ENCODE data around the gene LRBA.
"Not testable (repeated sequence)": the region's sequence is repeated elsewhere in the genome, so short reads cannot be mapped to it uniquely, and the experiment has no call there.

Gene LRBA

DNA sequence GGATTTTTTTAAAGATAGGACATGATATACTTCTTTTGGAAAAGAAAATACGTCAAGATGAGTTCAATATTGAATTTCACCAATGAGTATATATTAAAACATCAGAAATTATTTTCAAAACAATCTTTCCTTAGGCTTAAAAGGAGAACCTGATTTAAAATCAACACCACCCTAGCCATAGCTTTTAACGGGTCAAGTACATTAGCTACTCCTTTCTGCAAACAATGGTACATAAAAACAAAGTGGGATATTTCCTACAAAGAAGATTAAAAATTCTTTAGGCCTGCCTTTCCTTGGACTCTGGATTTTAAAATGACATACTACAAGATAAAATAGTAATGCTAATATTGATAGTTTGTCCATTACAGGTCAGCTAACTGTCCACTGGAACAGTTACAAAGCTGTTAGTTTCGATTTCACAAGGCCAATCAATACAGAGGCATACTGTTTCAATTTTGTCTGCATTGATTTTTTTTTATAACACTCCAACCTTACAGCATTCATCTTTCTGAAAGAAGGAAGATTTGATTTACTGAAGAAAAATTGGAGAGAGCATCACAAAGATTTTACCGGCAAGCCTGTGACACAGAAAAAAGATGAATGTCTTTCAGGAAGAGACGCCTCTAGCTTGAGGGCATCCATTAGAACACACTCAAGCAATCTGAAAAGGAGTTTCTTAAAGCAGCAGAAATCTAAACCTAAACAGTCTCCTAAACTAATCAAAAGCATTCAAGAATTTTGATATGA, 335.9 kb downstream of the LRBA start:
- DNase-seq (ENCODE audit: low read depth in 2 of 2, low spot score in 1 of 2): no peak

DNA sequence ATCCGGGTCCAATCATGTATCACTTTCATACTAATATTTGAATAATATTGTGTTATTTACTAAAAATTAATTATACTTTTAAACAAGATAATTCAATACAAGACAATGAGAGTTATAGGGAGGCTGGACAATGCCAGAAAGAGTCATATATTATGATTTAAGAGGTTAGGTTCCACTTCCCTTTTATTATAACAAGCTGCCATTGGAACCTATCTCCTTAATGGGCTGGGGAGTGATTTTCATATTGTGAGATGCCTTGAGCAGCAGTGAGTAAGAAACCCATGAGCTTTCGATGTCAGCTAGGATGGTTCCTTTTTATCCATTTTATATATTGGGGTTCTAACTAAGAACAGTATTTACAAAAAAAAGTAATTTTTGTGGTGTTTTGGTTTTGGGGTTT, 341.3 kb downstream of the LRBA start:
- DNase-seq (ENCODE audit: low read depth in 2 of 2, low spot score in 1 of 2): no peak

DNA sequence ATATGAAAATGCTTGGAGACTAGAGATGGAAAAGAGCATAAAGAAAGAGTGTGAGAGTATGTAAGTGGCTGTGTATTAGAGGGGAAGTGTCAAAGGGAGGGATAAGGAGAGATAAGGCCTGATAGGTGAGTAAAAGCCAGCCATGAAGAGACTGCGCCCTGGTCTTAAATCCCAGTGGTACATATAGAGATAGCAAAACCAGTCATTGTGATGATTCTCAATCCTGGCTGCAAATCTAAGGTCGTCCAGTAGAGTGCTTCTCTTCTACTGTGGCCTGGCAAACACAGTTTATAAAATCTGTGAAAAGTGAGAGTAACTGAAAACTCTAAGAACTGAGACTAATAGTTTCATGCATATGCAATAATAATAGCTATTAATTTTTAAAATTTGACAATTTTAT, 346.3 kb downstream of the LRBA start:
- no peak for DNase-seq (ENCODE audit: low read depth in 2 of 2, low spot score in 1 of 2)

DNA sequence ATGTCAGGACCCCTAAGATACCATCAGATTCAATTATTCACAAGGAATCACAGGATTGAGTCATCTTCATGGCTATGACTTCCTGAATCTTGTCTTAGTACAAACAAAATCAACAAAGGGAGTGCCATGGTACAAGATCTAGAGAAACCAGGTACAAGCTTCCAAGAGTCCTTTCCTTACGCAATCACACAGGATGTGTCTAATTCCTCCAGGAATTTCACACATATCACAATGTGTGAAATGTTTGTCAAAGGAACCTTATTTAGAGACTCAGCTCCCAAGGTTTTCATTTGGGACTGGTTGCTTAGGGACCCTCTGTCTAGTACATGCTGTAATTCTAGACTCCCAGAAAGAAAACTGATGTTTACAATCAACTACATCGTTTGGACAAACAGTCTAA, 350.1 kb downstream of the LRBA start:
- DNase-seq (ENCODE audit: low read depth in 2 of 2, low spot score in 1 of 2): no peak

DNA sequence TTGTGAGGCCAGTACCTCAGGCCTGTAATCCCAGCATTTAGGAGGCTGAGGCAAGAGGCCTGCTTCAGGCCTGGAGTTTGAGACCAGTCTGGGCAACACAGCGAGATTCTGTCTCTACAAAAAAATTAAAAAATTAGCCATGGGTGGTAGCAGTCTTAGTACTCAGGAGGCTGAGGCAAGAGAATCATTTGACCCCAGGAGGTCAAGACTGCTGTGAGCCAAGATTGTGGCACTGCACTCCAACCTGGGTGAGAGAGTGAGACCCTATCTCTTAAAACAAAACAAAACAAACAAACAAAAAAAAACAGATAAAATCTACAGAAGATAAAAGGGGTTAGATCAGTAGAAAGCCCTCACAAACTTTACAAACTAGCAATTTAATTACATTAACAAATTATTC, 352.4 kb downstream of the LRBA start:
- DNase-seq (ENCODE audit: low read depth in 2 of 2, low spot score in 1 of 2): no peak

- not testable (repeated sequence) for DNase-seq (ENCODE audit: low read depth in 2 of 2, low spot score in 1 of 2)
These were observed 353.5 kb downstream of the LRBA start for GRCh38 chr4:150661551-150661950.

DNA sequence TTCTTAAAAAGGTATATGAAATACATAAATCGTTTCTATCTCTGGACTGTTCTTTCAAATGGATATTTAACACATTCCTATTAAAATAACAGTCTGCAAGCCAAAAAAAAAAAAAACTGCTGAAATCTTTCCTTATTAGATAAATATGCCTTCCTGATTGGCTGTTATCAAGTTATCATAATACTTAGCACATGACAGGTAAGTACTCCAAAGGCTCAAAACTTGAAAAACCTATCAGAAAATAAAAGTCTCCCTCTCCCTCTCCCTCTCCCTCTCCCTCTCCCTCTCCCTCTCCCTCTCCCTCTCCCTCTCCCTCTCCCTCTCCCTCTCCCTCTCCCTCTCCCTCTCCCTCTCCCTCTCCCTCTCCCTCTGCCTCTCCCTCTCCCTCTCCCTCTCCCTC, 356.8 kb downstream of the LRBA start:
- not testable (repeated sequence) for DNase-seq (ENCODE audit: low read depth in 2 of 2, low spot score in 1 of 2)

- no peak for DNase-seq (ENCODE audit: low read depth in 2 of 2, low spot score in 1 of 2)
These were observed 358.2 kb downstream of the LRBA start for GRCh38 chr4:150656891-150657290.

- no peak for DNase-seq (ENCODE audit: low read depth in 2 of 2, low spot score in 1 of 2)
These were observed 364.3 kb downstream of the LRBA start for GRCh38 chr4:150650751-150651150.

GRCh38 chr4:150648123-150648522, 367.0 kb downstream of the LRBA start:
- no peak for DNase-seq (ENCODE audit: low read depth in 2 of 2, low spot score in 1 of 2)

GRCh38 chr4:150647008-150647407, 368.1 kb downstream of the LRBA start:
- no peak for DNase-seq (ENCODE audit: low read depth in 2 of 2, low spot score in 1 of 2)

DNA sequence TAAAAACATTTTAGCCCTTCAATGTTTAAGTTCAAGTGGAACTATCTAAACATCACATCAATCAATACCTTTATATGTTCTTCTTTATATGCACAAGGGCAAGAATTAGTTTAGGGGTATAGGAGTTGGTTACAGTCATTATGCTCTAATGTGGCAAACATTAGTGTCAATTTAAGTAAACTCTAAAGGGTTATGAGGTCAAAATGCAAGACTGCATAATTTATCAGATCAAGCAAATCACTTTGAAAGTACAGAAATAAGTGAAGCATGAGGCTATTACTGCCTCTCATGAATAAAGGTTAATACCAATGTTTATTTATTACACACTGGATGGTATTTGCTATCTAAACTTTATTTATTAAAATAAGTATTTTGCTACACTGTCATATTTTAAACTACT, 373.5 kb downstream of the LRBA start:
- DNase-seq (ENCODE audit: low read depth in 2 of 2, low spot score in 1 of 2): no peak

GRCh38 chr4:150632639-150633038, 382.4 kb downstream of the LRBA start:
- no peak for DNase-seq (ENCODE audit: low read depth in 2 of 2, low spot score in 1 of 2)

GRCh38 chr4:150628073-150628472, 387.0 kb downstream of the LRBA start:
- DNase-seq (ENCODE audit: low read depth in 2 of 2, low spot score in 1 of 2): no peak

- no peak for DNase-seq (ENCODE audit: low read depth in 2 of 2, low spot score in 1 of 2)
These were observed 390.1 kb downstream of the LRBA start for GRCh38 chr4:150625033-150625432.

- no peak for DNase-seq (ENCODE audit: low read depth in 2 of 2, low spot score in 1 of 2)
These were observed 391.0 kb downstream of the LRBA start for GRCh38 chr4:150624055-150624454.

- no peak for DNase-seq (ENCODE audit: low read depth in 2 of 2, low spot score in 1 of 2)
These were observed 396.0 kb downstream of the LRBA start for GRCh38 chr4:150619042-150619441.

DNA sequence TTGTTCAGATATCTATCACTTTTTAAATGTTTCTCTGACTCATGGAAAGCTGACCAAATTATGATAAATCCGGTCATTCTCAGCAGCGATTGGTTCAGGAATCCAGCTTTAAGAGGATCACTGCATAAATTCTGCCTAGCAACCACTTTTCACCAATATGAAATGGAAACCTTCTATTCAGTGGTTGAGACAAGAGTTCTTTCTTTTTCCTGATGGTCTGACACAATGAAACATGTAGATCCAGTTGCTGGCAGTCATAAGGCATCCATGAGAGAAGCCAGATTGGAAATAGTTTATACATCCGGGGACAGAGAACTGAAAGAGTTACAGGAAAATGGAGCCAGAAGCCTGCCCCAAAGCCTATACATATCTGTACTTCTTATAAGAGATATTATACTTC, 406.0 kb downstream of the LRBA start:
- DNase-seq (ENCODE audit: low read depth in 2 of 2, low spot score in 1 of 2): no peak

GRCh38 chr4:150600812-150601445, 414.2 kb downstream of the LRBA start:
- no peak for DNase-seq (ENCODE audit: low read depth in 2 of 2, low spot score in 1 of 2)

- DNase-seq (ENCODE audit: low read depth in 2 of 2, low spot score in 1 of 2): no peak
These were observed 415.5 kb downstream of the LRBA start for GRCh38 chr4:150599547-150599946.

- DNase-seq (ENCODE audit: low read depth in 2 of 2, low spot score in 1 of 2): no peak
These were observed 416.2 kb downstream of the LRBA start for GRCh38 chr4:150598909-150599308.

- no peak for DNase-seq (ENCODE audit: low read depth in 2 of 2, low spot score in 1 of 2)
These were observed 421.1 kb downstream of the LRBA start for GRCh38 chr4:150593996-150594395.

- DNase-seq (ENCODE audit: low read depth in 2 of 2, low spot score in 1 of 2): no peak
These were observed 423.2 kb downstream of the LRBA start for GRCh38 chr4:150591904-150592303.
